Esophagus squamous epithelium (tissue), 4 donors: Measurements from ENCODE around the gene CTNND2.
"Not testable (repeated sequence)": the region's sequence is repeated elsewhere in the genome, so short reads cannot be mapped to it uniquely, and the experiment has no call there.

ENCODE experiments used
- POLR2A ChIP-seq, 4 donors: fragments of 450-650 bp; IDR thresholded peaks; one replicate each; pipeline ENCODE4 v1.6.1; 2017; ENCODE audit warnings: antibody characterized with exemption in 4 of 4, mild to moderate bottlenecking in 4 of 4, moderate library complexity in 3 of 4
- TF ChIP-seq, protein P1 (sequence below), 6 experiments: fragments of 450-650 bp in 4 of 6; fragments of 200-600 bp in 2 of 6; sonication (generic) in 2 of 6; IDR thresholded peaks; one replicate each; pipeline ENCODE4 v1.5.1; 2016 to 2019; ENCODE audit warnings: antibody characterized with exemption in 6 of 6, mild to moderate bottlenecking in 4 of 6, moderate library complexity in 4 of 6

DNA sequence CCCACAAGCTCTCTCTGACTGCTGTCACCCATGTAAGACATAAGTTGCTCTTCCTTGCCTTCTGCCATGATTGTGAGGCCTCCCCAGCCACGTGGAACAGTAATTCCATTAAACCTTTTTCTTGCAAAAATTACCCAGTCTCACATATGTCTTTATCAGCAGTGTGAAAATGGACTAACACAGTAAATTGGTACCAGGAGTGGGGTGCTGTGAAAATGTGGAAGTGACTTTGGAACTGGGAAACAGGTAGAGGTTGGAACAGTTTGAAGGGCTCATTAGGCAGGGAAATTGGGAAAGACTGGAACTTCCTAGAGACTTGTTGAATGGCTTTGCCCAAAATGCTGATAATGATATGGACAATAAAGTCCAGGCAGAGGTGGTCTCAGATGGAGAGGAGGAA lies 75.7 kb downstream of the CTNND2 start:
- TF ChIP-seq, protein P1, sequence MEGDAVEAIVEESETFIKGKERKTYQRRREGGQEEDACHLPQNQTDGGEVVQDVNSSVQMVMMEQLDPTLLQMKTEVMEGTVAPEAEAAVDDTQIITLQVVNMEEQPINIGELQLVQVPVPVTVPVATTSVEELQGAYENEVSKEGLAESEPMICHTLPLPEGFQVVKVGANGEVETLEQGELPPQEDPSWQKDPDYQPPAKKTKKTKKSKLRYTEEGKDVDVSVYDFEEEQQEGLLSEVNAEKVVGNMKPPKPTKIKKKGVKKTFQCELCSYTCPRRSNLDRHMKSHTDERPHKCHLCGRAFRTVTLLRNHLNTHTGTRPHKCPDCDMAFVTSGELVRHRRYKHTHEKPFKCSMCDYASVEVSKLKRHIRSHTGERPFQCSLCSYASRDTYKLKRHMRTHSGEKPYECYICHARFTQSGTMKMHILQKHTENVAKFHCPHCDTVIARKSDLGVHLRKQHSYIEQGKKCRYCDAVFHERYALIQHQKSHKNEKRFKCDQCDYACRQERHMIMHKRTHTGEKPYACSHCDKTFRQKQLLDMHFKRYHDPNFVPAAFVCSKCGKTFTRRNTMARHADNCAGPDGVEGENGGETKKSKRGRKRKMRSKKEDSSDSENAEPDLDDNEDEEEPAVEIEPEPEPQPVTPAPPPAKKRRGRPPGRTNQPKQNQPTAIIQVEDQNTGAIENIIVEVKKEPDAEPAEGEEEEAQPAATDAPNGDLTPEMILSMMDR (IDR thresholded peaks at IDR 0.05): not testable (repeated sequence)
- not testable (repeated sequence) for TF ChIP-seq POLR2A (IDR thresholded peaks at IDR 0.05)
